ENCODE measurements around the gene PCSK5.

DNA sequence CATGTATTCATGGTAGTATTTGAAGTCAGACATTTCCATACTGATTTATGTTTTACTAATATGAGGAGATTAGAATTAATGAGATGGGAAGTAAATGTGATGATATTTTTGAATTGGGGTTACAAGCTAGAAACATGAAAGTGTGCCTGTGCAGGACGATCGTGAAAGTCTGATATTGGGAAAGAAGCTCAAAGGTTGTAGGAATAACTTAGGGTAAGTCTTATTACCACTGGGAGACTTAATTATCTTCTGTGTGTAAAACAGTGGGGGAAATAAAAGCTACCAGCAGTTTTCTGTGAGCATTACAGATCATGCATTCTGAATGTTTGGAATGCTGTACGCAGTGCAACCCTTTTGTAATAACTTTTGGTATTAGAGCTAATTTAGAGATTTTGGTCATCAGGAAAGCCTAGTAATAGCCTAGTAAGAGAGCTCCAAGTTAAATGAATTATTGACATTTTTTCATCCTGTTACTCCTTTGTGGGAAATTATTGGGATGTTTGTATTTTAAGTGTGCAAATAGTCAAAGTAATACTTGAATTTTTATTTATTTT lies 153.9 kb downstream of the PCSK5 start:
- TF ChIP-seq, protein P1, sequence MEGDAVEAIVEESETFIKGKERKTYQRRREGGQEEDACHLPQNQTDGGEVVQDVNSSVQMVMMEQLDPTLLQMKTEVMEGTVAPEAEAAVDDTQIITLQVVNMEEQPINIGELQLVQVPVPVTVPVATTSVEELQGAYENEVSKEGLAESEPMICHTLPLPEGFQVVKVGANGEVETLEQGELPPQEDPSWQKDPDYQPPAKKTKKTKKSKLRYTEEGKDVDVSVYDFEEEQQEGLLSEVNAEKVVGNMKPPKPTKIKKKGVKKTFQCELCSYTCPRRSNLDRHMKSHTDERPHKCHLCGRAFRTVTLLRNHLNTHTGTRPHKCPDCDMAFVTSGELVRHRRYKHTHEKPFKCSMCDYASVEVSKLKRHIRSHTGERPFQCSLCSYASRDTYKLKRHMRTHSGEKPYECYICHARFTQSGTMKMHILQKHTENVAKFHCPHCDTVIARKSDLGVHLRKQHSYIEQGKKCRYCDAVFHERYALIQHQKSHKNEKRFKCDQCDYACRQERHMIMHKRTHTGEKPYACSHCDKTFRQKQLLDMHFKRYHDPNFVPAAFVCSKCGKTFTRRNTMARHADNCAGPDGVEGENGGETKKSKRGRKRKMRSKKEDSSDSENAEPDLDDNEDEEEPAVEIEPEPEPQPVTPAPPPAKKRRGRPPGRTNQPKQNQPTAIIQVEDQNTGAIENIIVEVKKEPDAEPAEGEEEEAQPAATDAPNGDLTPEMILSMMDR (IDR thresholded peaks at IDR 0.05; ENCODE audit: extremely low read depth in 1 of 2, insufficient read depth in 1 of 2, low read depth in 1 of 2, low read length in 2 of 2), result no peak
- no peak for TF ChIP-seq EZH2 (IDR thresholded peaks at IDR 0.05; ENCODE audit: borderline replicate concordance, low read depth, low read length, severe bottlenecking)
